ENCODE data around the gene ASGR1. TPM values are rescaled to one million over a fixed set of nuclear protein-coding genes. Genes with fewer than 3 reads are reported as not detected.
A peak's percentile ranks its signal among the peaks of the same experiment; 100 is the strongest.

Gene ASGR1
- total RNA-seq, 1 donor from 2014 or later, result 1.6 TPM

GRCh38 chr17:7147772-7148171, 31.4 kb downstream of the ASGR1 start:
- Mint-ChIP-seq H3K9me3 (no peaks in the 10 kb centered on the region), H3K27me3 (ENCODE audit: insufficient read depth) (peaks cover 12% of the 10 kb centered on the region), H3K27ac (no peak overlapping the region), H3K4me1 (ENCODE audit: low read depth) (no peaks in the 10 kb centered on the region), H3K4me3 (no peak overlapping the region), H3K36me3 (ENCODE audit: low read depth) (no peaks in the 10 kb centered on the region)
- intact Hi-C loops (cut with micrococcal nuclease), result no loop called here
- DNase-seq (ENCODE audit: low spot score), result no peak

GRCh38 chr17:7146115-7146514, 33.1 kb downstream of the ASGR1 start:
- H3K4me1 Mint-ChIP-seq (ENCODE audit: low read depth), result no peaks in the 10 kb centered on the region
- intact Hi-C loops (cut with micrococcal nuclease), result no loop called here
- peaks cover 12% of the 10 kb centered on the region for H3K27me3 Mint-ChIP-seq (ENCODE audit: insufficient read depth)
- H3K36me3 Mint-ChIP-seq (ENCODE audit: low read depth), result no peaks in the 10 kb centered on the region
- DNase-seq (ENCODE audit: low spot score), result no peak
- no peak overlapping the region for H3K27ac Mint-ChIP-seq
- H3K4me3 Mint-ChIP-seq, result no peak overlapping the region
- H3K9me3 Mint-ChIP-seq, result no peaks in the 10 kb centered on the region

GRCh38 chr17:7144213-7144612, 35.0 kb downstream of the ASGR1 start:
- Mint-ChIP-seq H3K27ac (no peak overlapping the region), H3K4me1 (ENCODE audit: low read depth) (no peaks in the 10 kb centered on the region), H3K9me3 (no peaks in the 10 kb centered on the region), H3K36me3 (ENCODE audit: low read depth) (no peaks in the 10 kb centered on the region), H3K27me3 (ENCODE audit: insufficient read depth) (peaks cover 10% of the 10 kb centered on the region), H3K4me3 (no peak overlapping the region)
- intact Hi-C loops (cut with micrococcal nuclease), result no loop called here
- DNase-seq (ENCODE audit: low spot score), result no peak

- Mint-ChIP-seq H3K9me3 (no peaks in the 10 kb centered on the region), H3K27ac (no peak overlapping the region), H3K4me3 (no peak overlapping the region), H3K27me3 (ENCODE audit: insufficient read depth) (peaks cover 15% of the 10 kb centered on the region), H3K4me1 (ENCODE audit: low read depth) (no peaks in the 10 kb centered on the region), H3K36me3 (ENCODE audit: low read depth) (no peaks in the 10 kb centered on the region)
- intact Hi-C loops (cut with micrococcal nuclease), result no loop called here
- no peak for DNase-seq (ENCODE audit: low spot score)
These were observed 37.3 kb downstream of the ASGR1 start for GRCh38 chr17:7141824-7142223.

- Mint-ChIP-seq H3K36me3 (ENCODE audit: low read depth) (no peaks in the 10 kb centered on the region), H3K9me3 (no peaks in the 10 kb centered on the region), H3K4me3 (no peak overlapping the region), H3K27ac (no peak overlapping the region), H3K4me1 (ENCODE audit: low read depth) (no peaks in the 10 kb centered on the region), H3K27me3 (ENCODE audit: insufficient read depth) (peaks cover 20% of the 10 kb centered on the region)
- DNase-seq (ENCODE audit: low spot score), result no peak
- intact Hi-C loops (cut with micrococcal nuclease), result loop anchor here (5.0 kb wide), 1 partner anchor 158 kb away; no protein-coding TSS in a partner anchor
These were observed 39.8 kb downstream of the ASGR1 start for GRCh38 chr17:7139400-7139799.

- Mint-ChIP-seq H3K4me1 (ENCODE audit: low read depth) (peaks cover under 1% of the 10 kb centered on the region), H3K27ac (no peak overlapping the region), H3K4me3 (no peak overlapping the region), H3K36me3 (ENCODE audit: low read depth) (no peaks in the 10 kb centered on the region), H3K27me3 (ENCODE audit: insufficient read depth) (peaks cover 17% of the 10 kb centered on the region), H3K9me3 (no peaks in the 10 kb centered on the region)
- intact Hi-C loops (cut with micrococcal nuclease), result loop anchor here (5.0 kb wide), 1 partner anchor 158 kb away; no protein-coding TSS in a partner anchor
- no peak for DNase-seq (ENCODE audit: low spot score)
These were observed 40.3 kb downstream of the ASGR1 start for GRCh38 chr17:7138800-7139381.

GRCh38 chr17:7137171-7137943, 41.8 kb downstream of the ASGR1 start:
- H3K36me3 Mint-ChIP-seq (ENCODE audit: low read depth), result peaks cover 1% of the 10 kb centered on the region
- H3K9me3 Mint-ChIP-seq, result no peaks in the 10 kb centered on the region
- no peak overlapping the region for H3K27ac Mint-ChIP-seq
- no peak overlapping the region for H3K4me3 Mint-ChIP-seq
- DNase-seq (ENCODE audit: low spot score), result no peak
- intact Hi-C loops (cut with micrococcal nuclease), result loop anchor here (5.0 kb wide), 1 partner anchor 160 kb away; no protein-coding TSS in a partner anchor
- H3K27me3 Mint-ChIP-seq (ENCODE audit: insufficient read depth), result peaks cover 19% of the 10 kb centered on the region
- H3K4me1 Mint-ChIP-seq (ENCODE audit: low read depth), result peaks cover 16% of the 10 kb centered on the region

- peak; percentile 57 for DNase-seq (ENCODE audit: low spot score)
- H3K4me3 Mint-ChIP-seq, result no peak overlapping the region
- H3K27ac Mint-ChIP-seq, result no peak overlapping the region
- H3K9me3 Mint-ChIP-seq, result no peaks in the 10 kb centered on the region
- H3K36me3 Mint-ChIP-seq (ENCODE audit: low read depth), result peaks cover 1% of the 10 kb centered on the region
- H3K4me1 Mint-ChIP-seq (ENCODE audit: low read depth), result peaks cover 23% of the 10 kb centered on the region
- peaks cover 17% of the 10 kb centered on the region for H3K27me3 Mint-ChIP-seq (ENCODE audit: insufficient read depth)
- intact Hi-C loops (cut with micrococcal nuclease), result loop anchor here (1.0 to 5.0 kb wide), 6 partner anchors 41 to 293 kb away; no protein-coding TSS in a partner anchor
These were observed 42.8 kb downstream of the ASGR1 start for GRCh38 chr17:7136266-7136877.

GRCh38 chr17:7133916-7134315, 45.3 kb downstream of the ASGR1 start:
- DNase-seq (ENCODE audit: low spot score), result no peak
- Mint-ChIP-seq H3K27ac (peak overlapping the region; percentile 81), H3K4me3 (no peak overlapping the region), H3K36me3 (ENCODE audit: low read depth) (peaks cover 1% of the 10 kb centered on the region), H3K9me3 (no peaks in the 10 kb centered on the region), H3K4me1 (ENCODE audit: low read depth) (peaks cover 28% of the 10 kb centered on the region), H3K27me3 (ENCODE audit: insufficient read depth) (peaks cover 19% of the 10 kb centered on the region)
- intact Hi-C loops (cut with micrococcal nuclease), result no loop called here

GRCh38 chr17:7133424-7133823, 45.7 kb downstream of the ASGR1 start:
- Mint-ChIP-seq H3K9me3 (no peaks in the 10 kb centered on the region), H3K4me1 (ENCODE audit: low read depth) (peaks cover 28% of the 10 kb centered on the region), H3K27me3 (ENCODE audit: insufficient read depth) (peaks cover 19% of the 10 kb centered on the region), H3K4me3 (peak overlapping the region; percentile 54), H3K27ac (peak overlapping the region; percentile 81), H3K36me3 (ENCODE audit: low read depth) (peaks cover 1% of the 10 kb centered on the region)
- DNase-seq (ENCODE audit: low spot score), result peak; percentile 13
- intact Hi-C loops (cut with micrococcal nuclease), result no loop called here

GRCh38 chr17:7132511-7133094, 46.6 kb downstream of the ASGR1 start:
- Mint-ChIP-seq H3K4me3 (peak overlapping the region; percentile 70), H3K9me3 (no peaks in the 10 kb centered on the region), H3K27me3 (ENCODE audit: insufficient read depth) (peaks cover 19% of the 10 kb centered on the region), H3K36me3 (ENCODE audit: low read depth) (peaks cover 1% of the 10 kb centered on the region), H3K4me1 (ENCODE audit: low read depth) (peaks cover 28% of the 10 kb centered on the region), H3K27ac (peak overlapping the region; percentile 96)
- peak; percentile 71 for DNase-seq (ENCODE audit: low spot score)
- intact Hi-C loops (cut with micrococcal nuclease), result loop anchor here (1.0 kb wide), 2 partner anchors 72 to 221 kb away; no protein-coding TSS in a partner anchor

GRCh38 chr17:7131423-7131791, 47.8 kb downstream of the ASGR1 start:
- no peak for DNase-seq (ENCODE audit: low spot score)
- H3K27me3 Mint-ChIP-seq (ENCODE audit: insufficient read depth), result peaks cover 8% of the 10 kb centered on the region
- peaks cover 28% of the 10 kb centered on the region for H3K4me1 Mint-ChIP-seq (ENCODE audit: low read depth)
- H3K27ac Mint-ChIP-seq, result peak overlapping the region; percentile 47
- peaks cover 1% of the 10 kb centered on the region for H3K36me3 Mint-ChIP-seq (ENCODE audit: low read depth)
- intact Hi-C loops (cut with micrococcal nuclease), result no loop called here
- H3K9me3 Mint-ChIP-seq, result no peaks in the 10 kb centered on the region
- no peak overlapping the region for H3K4me3 Mint-ChIP-seq
